GM19035 (cell line): ENCODE results near the gene ZNF256.

Experiments used
- ATAC-seq: cut with Tn5 transposase; IDR thresholded peaks from one replicate; pipeline ENCODE4 v1.9.1; 2021; ENCODE audit not compliant: unreplicated experiment

Gene ZNF256

DNA sequence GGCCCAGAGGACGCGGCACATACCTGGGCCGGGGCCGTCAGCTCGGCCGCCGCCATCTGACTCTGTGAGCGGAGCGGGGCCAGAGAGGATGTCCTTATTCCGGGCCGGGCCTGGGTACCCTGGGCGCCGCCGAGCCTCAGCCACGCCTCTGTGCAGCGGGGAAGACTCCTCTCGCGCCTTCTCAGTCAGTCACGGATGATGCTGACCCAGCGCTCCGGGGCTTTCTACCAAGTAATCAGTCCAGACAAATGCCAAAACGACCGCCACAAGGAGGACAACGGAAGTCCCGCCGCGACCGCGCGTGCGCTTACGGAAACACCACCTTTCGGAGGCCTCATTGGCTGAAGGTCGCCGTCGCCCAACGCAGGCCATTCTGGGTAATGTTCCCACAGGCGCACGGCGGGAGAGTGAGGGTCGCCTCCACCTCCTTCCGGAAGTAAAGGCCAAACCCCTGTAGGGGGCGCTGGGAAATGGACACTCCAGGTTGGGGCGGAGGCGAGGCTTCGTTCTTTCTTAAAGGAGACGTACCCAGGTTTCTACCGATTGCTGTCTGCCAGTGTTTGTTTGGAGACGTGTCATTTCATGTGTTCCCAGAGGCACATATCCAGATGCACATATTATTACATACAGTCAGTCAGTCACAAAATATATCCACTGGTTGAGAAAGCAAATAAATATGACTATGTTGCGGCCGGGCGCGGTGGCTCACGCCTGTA, at the start of gene ZNF256:
Gene ZNF256, minus strand, starts transcription at position 288 of the 716 bp plus-strand sequence. Its CDS starts 232 bp downstream, at position 56.
- ATAC-seq: peak; percentile 78

DNA sequence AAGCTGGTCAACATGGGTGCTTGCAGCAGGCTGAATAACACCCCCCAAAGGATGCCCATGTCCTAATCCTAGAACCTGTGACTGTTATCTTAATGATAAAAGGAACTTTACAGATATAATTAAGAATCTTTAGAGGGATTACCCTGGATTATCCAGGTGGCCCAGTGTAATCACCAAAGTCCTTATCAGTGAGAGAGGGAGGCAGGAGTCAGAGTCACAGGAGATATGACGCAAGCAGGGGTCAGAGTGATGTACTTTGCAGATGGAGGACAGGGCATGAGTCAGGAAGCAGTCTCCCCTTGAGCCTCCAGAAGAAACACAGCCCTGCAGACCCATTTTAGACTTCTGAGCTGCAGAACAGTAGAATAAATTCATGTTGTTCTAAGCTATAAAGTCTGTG, 45.3 kb upstream of the ZNF256 start:
- ATAC-seq: no peak

DNA sequence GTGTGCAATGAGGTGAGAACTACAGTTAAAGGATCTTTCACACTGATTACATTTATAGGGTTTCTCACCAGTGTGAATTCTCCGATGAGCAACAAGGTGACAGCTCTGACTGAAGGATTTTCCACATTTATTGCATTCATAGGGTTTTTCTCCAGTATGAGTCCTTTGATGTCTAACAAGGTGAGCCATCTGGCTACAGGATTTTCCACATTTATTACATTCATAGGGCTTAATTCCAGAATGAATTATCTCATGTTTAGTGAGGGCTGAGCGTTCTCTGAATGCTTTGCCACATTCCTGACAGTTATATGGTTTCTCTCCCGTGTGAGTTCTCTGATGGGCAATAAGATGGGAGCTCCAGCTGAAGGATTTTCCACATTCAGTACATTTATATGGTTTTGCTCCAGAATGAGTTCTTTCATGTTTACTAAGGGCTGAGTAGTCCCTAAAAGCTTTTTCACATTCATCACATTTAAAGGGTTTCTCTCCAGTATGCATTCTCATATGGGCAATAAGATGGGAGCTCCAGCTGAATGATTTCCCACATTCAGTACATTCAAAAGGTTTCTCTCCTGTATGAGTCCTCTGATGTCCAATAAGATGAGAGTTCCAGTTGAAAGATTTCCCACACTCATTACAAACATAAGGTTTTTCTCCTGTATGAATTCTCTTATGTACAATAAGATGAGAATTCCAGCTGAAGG, 31.2 kb upstream of the ZNF256 start:
- no peak for ATAC-seq

DNA sequence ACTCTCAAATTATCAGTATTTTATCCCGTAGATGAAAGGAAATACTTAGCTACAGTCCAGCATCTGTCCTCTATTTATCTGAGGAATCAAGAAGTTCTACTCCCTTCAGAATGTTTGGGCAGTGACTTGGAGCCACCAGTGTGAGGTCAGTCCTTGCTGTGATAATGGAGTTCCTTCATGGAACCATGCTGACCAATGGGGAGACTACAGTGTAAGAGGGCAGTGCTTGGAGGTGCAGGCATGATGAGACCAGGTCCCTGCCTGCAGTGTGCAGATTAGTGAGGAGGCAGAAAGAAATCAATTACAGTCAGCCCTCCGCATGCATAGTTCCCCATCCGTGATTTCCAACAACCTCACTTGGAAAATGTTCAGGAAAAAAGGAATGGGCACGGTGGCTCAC, 26.9 kb upstream of the ZNF256 start, which contains the start of gene C19orf18:
Gene C19orf18, minus strand, starts transcription at position 101 of the 400 bp plus-strand sequence. CDS start 102 bp downstream, outside the sequence.
- no peak for ATAC-seq

DNA sequence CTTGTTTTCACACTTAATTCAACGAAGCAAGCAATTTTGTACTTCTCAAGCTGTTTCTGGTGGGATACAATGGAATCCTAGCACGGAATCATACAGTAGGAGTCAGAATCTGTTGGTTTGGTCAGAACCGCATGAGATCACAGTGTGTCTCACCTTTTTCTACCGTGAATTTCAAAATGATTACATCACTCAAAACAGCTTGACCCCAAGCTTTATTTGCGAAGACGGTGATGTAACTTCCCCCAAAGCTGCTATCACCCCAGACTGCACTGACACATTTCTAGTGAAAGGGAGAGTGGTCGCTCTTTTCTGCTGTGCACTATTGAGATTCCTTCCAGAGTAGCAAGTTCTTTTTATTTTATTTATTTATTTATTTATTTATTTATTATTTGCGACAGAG, 17.3 kb upstream of the ZNF256 start:
- no peak for ATAC-seq

DNA sequence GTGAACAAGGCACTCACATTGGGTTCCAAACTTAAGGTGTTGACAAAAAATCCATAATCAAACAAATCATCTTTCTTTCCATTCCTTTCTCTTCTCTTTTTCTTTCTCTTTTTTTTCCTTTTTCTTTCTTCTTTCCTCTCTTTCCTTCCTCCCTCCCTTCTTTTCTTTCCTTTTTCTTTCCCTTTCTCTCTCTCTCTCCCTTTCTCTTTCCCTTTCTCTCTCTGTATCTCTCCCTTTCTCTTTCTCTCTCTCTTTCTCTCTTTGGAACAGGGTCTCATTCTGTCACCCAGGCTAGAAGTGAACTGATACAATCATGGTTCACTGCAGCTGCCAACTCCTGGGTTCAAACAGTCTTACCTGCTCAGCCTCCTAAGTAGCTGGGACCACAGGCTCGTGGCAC, 14.3 kb upstream of the ZNF256 start:
- ATAC-seq: no peak

DNA sequence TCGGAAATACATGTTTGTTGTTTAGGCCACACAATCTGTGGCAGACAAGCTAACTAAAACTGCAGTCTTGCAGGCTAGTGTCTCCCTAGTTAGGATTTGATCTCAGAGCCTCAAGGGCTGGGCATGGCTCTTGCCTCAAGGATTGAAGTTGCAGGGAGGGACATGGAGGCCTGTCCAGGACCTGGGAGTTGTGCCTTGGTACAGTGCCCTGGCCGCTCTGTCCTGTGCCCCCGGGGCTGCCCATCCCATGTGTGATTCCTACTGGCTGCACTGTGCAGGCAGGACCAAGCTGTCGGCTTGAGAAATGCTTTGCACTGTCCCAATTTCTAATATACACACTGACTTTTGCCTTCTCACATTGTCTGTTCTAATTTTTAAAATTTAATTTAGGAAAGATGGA, 7.5 kb upstream of the ZNF256 start:
- ATAC-seq: no peak

DNA sequence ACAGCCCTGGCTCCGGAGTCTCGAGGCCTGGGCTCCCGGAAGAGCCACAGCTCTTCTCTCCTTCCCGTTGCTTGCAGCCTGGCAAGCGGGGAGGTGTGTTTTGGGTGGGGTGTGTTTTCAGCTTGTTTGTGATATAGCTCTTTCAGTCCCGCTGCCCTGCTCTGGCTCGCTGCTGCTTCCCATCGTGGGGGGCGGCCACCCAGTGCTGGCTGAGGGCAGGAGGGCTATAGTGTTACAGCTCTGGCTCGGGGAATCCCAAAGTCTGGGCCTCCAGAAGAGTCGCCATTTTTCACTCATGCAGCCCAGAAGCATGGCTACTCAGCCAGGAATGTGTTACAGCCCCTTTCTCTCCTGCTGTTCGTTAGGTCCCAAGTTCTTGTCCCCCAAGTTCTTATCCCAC, 2.2 kb upstream of the ZNF256 start:
- no peak for ATAC-seq

DNA sequence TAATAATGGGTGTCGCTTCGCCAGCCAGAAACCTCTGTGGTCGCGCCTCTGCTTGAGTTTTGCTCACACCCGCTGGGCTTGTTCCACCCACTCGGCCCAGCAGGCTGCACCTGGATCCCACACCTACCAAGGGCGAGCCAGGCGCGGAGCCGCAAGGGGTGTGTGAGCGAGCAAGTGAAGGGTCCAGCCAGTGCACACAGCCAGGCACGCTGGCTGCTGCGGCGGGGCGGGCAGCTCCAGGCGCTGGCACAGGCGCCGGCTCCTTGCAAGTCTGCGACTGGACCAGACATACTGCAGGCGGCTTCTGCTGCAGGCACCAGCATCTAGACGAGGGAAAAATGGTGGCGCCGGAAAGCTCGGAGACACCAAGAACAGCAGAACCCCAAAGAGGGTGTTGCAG, 1.8 kb upstream of the ZNF256 start:
- no peak for ATAC-seq

DNA sequence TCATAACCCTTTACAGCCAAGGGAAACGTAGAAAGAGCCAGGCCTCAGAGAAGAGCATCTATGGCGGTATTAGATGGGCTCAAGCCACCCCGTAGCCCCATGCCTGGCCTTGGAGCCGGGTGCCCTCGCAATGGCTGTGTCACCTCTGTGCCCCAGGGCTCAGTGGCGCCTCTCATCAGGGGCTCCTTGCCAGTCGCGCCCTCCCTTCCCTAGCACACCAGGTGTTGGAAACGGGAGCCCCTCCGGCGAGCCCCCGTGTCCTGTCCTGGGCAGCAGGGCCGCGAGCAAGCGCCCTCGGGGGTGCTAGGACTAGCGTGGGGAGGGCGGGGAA, 453 bp downstream of the ZNF256 start:
- no peak for ATAC-seq

DNA sequence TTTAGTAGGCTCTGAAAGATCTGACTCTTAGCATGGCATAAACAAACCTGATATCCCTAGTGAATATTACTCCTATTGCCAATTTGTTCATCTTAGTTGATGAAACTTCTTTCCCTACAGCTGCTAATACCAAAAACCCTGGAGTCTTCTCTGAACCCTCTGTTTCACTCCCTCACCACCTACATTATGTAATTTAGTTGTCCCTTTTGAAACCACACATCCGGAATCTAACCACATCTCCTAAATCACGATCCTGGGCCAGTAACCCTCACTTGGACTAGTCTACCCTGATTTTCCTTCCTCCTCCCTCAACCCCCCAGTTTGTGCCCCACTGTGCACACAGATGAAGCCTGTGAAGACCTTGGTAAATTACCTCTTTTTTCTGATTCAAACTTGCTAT, 1.2 kb downstream of the ZNF256 start:
- no peak for ATAC-seq

DNA sequence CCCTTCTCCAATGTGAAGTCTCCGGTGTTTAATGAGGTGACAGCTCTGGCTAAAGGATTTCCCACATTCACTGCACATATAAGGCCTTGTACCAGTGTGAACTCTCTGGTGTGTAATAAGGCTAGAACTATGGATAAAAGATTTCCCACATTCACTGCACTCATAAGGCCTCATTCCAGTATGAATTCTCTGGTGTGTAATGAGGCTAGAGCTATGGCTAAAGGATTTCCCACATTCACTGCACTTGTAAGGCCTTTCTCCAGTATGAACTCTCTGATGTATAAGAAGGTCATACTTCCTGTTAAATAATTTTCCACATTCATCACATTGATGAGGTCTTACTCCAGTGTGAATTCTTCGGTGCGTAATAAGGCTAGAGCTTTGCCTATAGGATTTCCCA, 5.9 kb downstream of the ZNF256 start:
- ATAC-seq: no peak

DNA sequence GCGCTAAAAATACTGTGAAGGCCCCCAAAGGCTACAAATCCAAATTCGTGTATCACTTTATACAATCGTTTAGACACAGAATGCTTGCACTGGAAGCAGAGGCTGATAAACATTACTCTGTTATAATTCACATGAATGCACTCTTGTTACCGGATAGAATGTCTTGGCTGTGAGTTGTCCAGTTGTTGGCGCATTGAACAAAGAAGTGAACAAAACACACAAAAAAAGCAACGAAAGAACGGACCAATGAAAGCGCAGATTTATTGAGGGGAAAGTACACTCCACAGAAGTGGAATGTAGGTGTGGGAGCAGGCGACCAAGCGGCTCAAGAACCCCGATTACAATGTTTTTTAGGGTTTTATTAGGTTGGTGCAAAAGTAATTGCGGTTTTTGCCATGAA, 11.8 kb downstream of the ZNF256 start:
- no peak for ATAC-seq

DNA sequence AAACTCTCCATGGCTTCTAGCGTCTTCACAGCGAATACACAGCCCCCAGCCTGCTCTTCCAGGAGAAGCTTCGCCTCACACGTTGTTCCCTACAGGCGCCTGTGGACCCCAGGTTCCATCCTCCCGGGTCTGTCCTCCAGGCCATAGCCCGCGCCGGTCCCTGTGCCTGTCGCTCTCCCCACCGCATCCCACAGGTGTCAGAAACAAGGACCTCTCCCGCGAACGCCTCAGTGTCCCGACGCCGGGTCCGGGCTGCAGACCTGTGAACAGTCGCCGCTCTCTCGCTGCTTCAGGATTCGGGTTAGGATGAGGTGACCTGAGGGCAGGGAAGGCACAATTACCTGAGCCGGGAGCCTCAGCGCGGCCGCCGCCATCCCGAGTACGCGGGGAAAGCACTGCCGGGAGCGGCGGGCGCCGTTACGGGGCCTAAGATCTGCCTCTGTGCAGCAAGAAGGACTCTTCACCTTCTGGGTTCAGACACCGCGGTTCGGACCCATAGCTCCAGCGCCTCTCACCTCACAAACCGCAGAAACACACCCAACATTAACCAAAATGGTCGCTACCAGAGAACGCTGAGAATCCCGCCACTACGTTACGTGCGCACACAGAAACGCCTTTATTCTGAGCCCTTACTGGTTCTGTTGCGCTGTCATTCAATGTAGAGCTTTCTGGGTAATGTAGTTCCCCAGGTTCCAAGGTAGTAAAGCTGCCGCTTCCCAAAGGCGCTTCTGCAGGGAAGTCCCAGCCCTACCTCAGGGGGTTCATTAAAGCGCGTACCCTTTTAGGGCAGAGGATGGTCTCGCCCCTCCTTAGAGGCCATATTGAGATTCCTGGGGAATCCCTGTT, 12.5 kb downstream of the ZNF256 start, which contains the start of gene ZNF418:
Gene ZNF418, minus strand, starts transcription at position 583 of the 846 bp plus-strand sequence. CDS start 1,580 bp downstream, outside the sequence.
- no peak for ATAC-seq

DNA sequence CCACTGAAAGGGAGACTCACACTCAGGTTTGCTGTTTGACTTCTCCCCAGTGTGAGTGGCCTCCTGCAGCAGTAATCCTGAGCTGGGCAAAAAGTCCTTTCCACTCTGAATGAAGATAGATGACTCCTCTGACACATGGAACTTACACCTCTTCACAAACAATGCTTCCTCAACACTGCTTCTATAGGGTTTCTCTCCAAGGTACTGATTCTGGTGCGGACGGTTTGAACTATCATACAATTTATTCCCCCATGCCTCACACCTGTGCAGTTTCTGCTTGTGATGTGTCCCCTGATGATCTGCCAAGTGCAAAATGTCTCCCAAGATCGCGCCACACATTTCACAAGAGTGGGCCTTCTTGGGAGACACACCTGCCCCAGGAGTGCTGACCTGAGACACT, 19.9 kb downstream of the ZNF256 start:
- ATAC-seq: no peak

DNA sequence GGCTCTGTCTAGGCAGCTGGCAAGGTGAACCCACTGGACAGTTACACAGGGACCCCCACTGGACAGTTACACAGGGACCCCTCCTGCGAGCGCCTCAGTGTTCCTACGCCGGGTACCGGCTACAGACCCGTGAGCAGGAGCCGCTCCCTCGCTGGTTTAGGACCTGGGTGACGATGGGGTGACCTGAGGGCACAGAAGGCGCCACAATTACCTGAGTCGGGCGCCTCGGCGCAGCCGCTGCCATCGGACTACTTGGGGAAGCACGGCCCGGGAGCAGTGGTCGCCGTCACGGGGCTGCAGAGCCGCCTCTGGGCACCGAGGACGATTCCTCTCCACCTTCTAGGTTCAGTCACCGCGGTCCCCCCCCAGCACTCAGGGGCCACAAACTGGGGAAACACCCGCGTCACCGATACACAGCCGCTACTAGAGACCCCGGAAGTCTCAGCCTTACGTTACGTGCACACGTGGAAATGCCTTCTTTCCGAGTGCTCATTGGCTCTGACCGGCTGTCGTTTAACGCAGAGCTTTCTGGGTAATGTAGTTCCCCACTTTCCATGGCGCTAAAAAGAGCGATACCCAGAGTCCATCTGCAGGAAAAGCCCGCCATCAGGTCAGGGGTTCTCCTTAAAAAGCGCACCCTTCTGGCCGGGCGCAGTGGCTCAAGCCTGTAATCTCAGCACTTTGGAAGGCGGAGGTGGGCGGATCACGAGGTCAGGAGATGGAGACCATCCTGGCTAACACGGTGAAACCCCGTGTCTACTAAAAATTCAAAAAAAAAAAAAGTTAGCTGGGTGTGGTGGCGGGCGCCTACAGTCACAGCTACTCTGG, 31.1 kb downstream of the ZNF256 start, which contains the start of gene ZNF417:
Gene ZNF417, minus strand, starts transcription at position 425 of the 828 bp plus-strand sequence. Its CDS starts 181 bp downstream, at position 244.
- ATAC-seq: peak; percentile 98

DNA sequence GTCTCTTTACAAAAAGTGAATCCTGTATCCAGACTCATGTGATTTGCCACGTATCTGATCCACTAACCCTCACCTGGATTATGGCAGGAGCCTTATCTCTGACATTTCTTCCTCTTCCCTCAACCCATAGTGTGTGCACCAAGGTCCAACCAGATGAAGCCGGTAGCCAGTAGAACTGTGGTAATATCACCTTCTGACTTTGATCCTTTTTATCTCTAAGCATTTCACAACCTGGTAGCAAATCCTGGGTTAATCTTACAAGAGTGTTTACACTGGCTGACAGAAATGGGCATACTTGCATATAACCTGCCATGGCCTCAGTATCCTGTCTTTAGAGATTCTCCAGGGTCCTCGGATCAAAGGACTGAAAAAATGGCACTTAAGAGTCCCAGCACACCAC, 33.0 kb downstream of the ZNF256 start:
- no peak for ATAC-seq

DNA sequence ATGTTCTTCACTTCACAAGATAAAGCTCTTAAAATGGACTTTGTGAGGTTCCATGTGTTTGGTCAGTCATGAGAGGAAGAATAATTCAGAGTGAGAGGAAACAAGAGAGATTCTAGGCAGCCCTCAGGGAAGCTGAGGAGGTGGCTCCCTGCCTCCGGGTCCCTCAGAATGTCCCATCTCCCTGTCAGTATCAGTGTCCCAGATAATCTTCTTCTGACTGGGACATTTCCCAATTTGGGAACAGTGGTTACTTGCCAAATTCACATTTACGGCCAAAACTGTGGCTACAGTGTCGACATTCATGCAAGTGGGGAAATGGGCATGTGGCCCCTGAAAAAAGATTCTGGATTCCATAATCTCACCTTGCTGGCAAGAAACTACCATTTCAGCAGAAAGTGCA, 40.1 kb downstream of the ZNF256 start:
- no peak for ATAC-seq

DNA sequence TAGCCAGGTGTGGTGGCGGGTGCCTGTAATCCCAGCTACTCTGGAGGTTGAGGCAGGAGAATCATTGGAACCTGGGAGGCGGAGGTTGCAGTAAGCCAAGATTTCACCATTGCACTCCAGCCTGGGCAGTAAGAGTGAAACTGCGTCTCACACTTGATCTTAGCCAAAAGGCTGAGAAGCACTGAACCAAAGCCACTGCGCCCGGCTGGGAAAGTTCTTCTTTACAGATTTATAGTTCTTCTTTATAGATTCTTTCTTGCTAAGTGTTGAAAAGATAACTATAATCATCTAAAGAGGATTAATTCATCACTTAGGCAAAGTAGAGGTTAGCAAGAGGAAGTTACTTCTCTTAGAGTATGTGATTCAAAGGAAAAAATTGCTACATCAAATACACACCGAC, 42.2 kb downstream of the ZNF256 start:
- no peak for ATAC-seq

DNA sequence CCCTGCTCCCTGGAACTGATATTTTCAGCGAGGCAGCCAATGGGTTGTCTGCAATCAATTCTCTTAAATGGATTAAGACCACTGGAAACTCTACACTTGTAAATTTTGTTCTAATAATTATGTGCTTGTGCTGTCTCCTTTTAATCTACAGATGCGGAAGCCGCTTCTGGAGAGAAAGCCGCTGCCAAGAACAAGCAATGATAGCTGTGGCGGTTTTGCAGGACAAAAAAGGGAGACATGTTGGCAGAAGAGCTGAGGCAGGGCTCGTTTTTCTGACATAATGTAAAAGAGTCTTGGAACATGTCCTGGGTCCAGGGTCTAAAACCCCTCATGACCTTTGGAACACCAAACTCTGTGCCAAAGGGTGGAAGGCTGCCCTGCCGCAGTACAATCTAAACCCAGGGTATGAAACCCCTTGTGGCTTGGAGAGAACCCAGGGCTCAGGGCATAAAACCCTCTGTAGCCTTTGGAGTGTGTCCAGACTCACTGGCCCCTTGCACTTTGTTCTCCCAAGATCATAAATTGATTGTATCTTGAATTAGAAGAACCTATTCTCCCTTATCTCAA, 43.8 kb downstream of the ZNF256 start:
- no peak for ATAC-seq
